Ishikawa (cell line): Measurements from ENCODE around the gene THSD4.

ENCODE experiments used
- EP300 ChIP-seq: IDR thresholded peaks from 2 replicates; pipeline ENCODE4 v1.6.1; 2012; ENCODE audit warnings: borderline replicate concordance
- TCF12 ChIP-seq: IDR thresholded peaks from 2 replicates; pipeline ENCODE4 v1.6.1; 2012; ENCODE audit warnings: low read depth
- TF ChIP-seq, protein P1 (sequence below): IDR thresholded peaks from 2 replicates; pipeline ENCODE4 v1.6.1; 2012; ENCODE audit warnings: low read depth, mild to moderate bottlenecking
- TF ChIP-seq, protein P2 (sequence below): IDR thresholded peaks from 2 replicates; pipeline ENCODE4 v1.6.1; 2012

DNA sequence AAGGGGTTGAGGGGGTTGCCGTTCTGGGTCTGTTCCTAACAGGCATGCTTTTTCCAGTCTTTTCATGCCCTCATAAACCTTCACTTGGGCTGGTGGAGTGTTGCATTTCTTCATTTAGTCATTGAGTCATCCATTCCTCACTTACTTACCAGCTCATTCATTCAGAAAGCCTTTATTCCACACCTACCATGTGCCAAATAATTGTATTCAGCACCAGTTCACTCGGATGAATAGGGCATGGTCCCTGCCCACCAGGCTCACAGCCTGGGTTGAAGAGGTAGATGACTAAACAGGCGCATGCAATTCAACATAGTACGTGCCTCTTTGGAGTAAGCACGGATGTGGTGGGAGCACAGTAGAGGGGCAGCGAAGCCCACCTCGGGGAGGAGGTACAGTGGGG, 35.1 kb upstream of the THSD4 start:
- no peak for TF ChIP-seq EP300
- TF ChIP-seq, protein P1, sequence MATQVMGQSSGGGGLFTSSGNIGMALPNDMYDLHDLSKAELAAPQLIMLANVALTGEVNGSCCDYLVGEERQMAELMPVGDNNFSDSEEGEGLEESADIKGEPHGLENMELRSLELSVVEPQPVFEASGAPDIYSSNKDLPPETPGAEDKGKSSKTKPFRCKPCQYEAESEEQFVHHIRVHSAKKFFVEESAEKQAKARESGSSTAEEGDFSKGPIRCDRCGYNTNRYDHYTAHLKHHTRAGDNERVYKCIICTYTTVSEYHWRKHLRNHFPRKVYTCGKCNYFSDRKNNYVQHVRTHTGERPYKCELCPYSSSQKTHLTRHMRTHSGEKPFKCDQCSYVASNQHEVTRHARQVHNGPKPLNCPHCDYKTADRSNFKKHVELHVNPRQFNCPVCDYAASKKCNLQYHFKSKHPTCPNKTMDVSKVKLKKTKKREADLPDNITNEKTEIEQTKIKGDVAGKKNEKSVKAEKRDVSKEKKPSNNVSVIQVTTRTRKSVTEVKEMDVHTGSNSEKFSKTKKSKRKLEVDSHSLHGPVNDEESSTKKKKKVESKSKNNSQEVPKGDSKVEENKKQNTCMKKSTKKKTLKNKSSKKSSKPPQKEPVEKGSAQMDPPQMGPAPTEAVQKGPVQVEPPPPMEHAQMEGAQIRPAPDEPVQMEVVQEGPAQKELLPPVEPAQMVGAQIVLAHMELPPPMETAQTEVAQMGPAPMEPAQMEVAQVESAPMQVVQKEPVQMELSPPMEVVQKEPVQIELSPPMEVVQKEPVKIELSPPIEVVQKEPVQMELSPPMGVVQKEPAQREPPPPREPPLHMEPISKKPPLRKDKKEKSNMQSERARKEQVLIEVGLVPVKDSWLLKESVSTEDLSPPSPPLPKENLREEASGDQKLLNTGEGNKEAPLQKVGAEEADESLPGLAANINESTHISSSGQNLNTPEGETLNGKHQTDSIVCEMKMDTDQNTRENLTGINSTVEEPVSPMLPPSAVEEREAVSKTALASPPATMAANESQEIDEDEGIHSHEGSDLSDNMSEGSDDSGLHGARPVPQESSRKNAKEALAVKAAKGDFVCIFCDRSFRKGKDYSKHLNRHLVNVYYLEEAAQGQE, result no peak
- TF ChIP-seq, protein P2, sequence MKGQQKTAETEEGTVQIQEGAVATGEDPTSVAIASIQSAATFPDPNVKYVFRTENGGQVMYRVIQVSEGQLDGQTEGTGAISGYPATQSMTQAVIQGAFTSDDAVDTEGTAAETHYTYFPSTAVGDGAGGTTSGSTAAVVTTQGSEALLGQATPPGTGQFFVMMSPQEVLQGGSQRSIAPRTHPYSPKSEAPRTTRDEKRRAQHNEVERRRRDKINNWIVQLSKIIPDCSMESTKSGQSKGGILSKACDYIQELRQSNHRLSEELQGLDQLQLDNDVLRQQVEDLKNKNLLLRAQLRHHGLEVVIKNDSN, result no peak
- no peak for TF ChIP-seq TCF12
